ENCODE results near the gene CDC20.

Gene CDC20

DNA sequence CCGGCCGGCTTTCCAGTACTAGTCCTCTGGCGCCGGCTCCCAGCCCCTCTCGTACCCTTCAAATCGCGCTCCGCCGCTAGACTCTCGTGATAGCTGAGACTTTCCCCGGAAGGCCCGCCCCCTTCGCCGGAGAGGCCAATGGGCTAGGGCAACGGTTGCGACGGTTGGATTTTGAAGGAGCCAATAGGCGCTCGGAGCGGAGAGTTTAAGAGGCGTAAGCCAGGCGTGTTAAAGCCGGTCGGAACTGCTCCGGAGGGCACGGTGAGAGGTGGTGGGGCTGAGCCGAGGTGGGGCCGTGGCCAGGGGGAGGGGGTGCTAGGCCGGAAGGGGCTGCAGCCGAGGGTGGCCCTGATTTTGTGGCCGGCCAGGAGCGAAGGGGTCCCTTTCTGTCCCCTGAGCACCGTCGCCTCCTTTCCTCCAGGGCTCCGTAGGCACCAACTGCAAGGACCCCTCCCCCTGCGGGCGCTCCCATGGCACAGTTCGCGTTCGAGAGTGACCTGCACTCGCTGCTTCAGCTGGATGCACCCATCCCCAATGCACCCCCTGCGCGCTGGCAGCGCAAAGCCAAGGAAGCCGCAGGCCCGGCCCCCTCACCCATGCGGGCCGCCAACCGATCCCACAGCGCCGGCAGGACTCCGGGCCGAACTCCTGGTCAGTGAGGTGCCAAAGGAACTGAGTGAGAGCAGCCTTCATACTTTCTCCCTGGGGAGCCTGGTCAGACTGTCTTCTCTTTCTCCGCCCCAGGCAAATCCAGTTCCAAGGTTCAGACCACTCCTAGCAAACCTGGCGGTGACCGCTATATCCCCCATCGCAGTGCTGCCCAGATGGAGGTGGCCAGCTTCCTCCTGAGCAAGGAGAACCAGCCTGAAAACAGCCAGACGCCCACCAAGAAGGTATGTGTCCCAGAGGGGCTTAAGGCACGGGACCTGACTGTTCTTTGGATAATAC is at the start of gene CDC20:
Gene CDC20 (plus strand): TSS at position 236 of the 948 bp plus-strand sequence. CDS start 235 bp downstream, at position 471.
- DNase-seq (ENCODE audit: low read depth in 2 of 3, low spot score in 2 of 3) = peak; percentile 97 to 98 (median 97)

DNA sequence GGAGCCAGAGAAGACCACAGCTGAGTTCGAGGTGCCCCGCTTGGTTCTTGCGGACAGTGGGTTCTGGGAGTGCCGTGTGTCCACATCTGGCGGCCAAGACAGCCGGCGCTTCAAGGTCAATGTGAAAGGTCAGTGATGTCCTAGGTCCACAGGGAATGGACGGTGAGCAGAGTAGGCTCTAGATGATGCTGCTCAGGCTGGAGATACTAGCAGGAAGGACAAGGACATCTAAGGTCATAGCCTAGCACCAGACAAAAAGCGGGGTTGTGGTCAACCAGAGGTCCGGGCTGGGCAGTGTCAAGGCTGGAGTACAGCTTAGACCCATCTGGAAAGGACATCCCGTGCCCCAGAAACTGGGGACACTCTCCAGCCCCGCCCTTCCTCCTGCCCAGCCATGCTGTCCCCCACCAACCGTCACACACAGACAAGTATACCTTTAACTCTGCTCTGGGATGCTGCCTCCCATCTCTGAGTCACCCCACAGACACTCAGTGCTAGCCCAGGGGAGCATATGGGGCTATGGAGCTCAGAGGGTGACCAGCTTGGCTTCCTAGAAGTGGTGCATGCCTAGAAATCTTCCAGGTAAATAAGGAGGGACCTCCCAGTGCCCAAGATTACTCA is 49.3 kb upstream of the CDC20 start:
- no peak for DNase-seq (ENCODE audit: low read depth in 2 of 3, low spot score in 2 of 3)

DNA sequence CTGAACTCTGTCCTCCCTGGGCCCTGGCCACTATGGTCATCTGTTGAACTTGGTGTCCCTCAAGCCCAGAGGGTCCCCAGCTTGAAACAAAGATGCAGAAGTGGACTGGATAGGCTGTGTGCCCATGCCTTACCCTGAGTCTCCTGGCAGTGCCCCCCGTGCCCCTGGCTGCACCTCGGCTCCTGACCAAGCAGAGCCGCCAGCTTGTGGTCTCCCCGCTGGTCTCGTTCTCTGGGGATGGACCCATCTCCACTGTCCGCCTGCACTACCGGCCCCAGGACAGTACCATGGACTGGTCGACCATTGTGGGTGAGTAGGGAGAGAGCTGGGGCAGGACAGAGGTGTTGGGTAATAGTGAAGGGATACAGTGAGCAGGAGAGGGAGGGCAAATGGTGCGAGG is 47.3 kb upstream of the CDC20 start:
- no peak for DNase-seq (ENCODE audit: low read depth in 2 of 3, low spot score in 2 of 3)

DNA sequence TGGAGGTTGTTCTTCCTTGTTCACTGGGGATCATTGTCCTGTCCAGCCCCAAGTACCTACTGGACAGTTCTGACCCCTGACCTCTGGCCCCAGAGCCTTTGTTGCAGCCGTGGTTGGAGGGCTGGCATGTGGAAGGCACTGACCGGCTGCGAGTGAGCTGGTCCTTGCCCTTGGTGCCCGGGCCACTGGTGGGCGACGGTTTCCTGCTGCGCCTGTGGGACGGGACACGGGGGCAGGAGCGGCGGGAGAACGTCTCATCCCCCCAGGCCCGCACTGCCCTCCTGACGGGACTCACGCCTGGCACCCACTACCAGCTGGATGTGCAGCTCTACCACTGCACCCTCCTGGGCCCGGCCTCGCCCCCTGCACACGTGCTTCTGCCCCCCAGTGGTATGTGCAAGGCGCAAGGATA is 46.6 kb upstream of the CDC20 start:
- no peak for DNase-seq (ENCODE audit: low read depth in 2 of 3, low spot score in 2 of 3)

DNA sequence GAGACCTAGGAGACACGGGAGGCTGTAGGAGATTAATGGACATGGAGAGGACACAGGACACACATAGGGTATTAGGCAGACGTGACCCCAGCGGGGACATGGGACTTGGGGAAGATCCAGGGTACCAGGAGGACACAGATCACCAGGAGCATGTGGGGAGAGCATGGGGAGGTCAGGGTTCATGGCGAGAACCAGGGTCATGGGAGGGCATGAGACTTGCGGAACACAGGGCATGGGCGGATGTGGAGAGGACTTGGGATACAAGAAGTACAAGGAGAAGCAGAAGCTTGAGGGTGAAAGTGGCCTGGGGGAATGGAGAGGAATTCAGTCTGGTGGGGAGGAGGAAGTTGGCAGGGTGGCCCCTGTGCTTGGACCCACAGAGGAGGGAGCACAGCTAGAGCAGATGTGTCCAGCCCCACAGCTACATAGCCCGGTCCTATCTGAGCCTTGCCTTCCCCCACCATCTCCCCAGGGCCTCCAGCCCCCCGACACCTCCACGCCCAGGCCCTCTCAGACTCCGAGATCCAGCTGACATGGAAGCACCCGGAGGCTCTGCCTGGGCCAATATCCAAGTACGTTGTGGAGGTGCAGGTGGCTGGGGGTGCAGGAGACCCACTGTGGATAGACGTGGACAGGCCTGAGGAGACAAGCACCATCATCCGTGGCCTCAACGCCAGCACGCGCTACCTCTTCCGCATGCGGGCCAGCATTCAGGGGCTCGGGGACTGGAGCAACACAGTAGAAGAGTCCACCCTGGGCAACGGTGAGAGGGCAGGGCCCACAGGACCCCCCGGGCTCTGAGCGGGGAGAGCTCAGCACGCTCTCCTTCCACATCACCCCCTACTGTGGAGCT is 45.9 kb upstream of the CDC20 start:
- no peak for DNase-seq (ENCODE audit: low read depth in 2 of 3, low spot score in 2 of 3)

DNA sequence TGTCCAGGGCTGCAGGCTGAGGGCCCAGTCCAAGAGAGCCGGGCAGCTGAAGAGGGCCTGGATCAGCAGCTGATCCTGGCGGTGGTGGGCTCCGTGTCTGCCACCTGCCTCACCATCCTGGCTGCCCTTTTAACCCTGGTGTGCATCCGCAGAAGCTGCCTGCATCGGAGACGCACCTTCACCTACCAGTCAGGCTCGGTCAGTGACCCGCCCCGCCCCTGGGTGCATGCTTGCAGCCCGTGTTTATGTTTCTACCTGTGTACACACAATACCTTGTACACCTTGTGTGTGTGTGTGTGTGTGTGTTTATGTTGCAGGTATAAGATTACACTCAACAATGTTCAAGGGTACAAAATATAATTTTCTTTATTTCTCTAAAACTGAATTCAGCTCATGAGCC is 45.0 kb upstream of the CDC20 start:
- no peak for DNase-seq (ENCODE audit: low read depth in 2 of 3, low spot score in 2 of 3)

DNA sequence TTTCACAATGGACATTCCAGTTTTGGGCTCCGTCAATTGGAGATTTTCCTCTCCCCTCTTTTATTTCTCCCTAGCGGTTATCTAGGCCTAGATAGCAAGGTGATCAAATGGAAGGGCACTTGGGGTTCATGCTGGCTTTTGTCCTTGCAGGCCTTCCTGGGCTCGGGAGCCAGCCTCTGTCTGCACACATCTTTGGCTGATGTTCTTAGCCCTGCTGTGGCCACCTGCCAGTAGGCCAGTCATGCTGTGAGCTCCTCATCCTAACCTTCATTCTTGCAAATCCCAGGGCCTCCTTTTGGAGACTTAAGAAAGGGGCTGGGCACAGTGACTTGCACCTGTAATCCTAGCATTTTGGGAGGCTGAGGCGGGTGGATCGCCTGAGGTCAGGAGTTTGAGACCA is 44.5 kb upstream of the CDC20 start:
- DNase-seq (ENCODE audit: low read depth in 2 of 3, low spot score in 2 of 3) = no peak

DNA sequence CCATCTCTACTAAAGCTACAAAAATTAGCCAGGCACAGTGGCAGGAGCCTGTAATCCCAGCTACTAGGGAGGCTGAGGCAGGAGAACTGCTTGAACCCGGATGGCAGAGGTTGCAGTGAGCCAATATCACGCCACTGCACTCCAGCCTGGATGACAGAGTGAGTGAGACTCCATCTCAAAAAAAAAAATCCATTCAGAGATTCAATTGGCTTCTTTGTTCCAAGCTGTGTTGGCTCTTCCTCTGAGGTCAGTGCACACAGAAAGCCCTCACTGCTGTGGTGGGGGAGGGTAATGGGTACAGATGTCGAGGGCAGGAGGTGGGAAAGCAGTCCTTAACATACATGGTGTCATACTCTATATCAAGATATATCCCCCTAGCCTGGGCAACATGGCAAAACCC is 43.3 kb upstream of the CDC20 start:
- DNase-seq (ENCODE audit: low read depth in 2 of 3, low spot score in 2 of 3) = no peak

DNA sequence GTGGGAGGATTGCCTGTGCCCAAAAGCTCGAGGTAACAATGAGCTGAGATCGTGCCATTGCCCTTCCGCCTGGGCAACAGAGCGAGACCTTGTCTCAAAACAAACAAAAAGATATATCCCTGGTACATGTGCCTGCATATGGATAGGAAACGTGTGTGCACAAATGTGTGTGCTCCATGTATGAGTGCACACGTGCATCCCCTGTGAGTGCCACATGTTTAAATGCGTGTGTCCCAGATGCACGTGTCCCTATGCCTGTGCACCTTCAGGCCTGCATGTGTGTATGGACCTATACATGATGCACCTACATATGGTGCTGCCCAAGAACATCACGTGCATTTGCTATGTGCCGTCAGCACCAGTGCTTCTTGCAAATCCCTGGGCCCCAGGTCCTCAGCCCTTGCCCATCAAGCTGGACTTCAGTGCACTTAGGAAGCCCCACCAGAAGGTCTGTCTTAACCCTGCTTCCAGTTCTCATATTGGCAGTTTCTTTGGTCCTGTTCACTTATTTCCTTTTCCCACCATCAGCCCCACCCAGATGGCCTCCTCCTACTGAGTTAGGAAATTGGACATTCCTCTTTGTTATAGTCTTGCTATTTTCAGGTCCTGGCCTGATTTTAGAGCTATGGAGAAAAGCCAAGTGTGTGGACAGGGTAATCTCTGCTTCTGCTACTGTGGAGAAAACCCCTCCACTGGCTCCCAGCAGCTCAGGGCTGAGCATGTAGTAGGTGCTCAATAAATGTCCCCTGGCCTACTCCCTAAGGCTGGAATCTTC is 42.6 kb upstream of the CDC20 start:
- no peak for DNase-seq (ENCODE audit: low read depth in 2 of 3, low spot score in 2 of 3)

DNA sequence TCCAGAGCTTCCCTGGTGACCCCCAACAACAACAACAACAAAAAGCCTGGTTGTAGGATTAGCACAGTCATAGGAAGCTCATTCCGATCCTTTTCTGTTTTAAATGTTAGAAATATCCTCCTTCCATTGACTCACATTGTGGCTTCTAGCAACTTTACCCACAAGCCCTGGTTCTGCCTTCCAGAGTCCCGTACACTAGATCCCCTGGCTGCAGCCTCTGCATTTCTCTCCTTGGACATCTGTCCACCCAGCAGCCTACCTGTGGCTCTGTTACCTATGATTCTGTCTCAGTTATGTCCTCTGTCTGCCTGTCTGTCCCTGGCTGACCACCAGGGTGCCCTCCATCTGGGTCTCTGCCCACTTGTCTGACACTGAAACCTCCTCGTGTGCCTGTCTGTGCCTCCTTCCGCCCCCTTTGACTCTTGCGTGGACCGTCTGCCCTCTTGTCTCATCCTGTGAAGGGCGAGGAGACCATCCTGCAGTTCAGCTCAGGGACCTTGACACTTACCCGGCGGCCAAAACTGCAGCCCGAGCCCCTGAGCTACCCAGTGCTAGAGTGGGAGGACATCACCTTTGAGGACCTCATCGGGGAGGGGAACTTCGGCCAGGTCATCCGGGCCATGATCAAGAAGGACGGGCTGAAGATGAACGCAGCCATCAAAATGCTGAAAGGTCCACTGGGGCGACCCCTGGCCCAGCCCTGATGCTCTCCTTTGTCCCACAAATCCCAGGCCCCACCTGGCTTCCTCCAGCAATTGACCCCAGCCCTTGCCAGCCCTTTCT is 41.9 kb upstream of the CDC20 start:
- no peak for DNase-seq (ENCODE audit: low read depth in 2 of 3, low spot score in 2 of 3)

DNA sequence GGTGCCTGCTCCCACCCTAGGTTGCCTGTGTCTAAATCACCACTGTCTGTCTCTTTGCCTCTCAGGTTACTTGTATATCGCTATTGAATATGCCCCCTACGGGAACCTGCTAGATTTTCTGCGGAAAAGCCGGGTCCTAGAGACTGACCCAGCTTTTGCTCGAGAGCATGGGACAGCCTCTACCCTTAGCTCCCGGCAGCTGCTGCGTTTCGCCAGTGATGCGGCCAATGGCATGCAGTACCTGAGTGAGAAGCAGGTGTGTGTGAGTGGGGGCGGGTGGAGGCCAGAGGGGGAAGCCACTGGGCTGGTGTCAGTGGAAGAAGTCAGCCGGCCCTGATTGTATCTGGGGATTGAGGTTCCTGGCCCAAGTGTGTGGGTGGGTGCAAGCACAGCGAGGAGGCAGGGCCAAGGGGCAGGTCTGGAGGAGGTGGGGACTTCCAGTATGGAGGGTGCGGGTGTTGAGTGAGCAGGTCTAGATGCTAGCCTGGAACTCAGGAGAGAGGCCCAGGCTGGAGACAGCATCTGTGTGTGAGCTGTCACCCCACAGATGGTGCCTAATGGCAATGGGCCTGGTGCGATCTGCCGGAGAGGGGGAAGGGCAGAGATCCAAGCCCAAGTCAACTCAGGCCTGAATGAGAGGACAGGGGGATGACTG is 40.8 kb upstream of the CDC20 start:
- DNase-seq (ENCODE audit: low read depth in 2 of 3, low spot score in 2 of 3) = no peak

DNA sequence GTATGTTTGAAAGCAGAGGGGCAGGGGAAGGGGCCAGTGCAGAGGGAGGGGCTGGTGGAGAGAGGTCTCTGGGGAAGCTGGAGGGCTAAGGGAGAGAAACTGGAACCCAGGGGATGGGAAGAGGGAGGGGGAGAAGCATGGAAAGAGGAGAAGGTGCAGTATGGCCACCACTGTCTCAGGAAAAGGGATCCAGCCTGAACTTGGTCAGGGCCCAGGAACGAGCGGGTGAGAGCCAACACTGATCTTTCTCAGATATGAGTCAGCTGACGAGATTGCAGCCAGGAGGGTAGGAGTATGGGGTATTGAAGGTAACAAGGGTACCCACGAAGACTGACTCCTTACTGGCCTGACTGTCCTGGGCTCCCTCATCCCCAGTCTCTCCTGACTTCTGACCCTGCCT is 40.0 kb upstream of the CDC20 start:
- DNase-seq (ENCODE audit: low read depth in 2 of 3, low spot score in 2 of 3) = no peak

DNA sequence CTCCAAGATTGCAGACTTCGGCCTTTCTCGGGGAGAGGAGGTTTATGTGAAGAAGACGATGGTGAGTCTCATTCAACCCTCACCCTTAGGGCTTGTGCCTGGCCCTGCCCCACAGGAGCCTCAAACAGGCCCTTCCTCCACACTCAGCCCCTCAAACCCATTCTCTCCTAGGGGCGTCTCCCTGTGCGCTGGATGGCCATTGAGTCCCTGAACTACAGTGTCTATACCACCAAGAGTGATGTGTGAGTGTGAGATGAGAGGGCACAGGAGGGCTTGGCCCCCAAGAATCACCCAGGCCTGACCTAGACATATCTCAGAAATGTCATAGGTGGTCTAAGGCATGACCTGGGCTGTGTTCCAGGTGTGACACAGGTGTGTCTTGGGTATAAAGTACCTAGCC is 39.5 kb upstream of the CDC20 start:
- DNase-seq (ENCODE audit: low read depth in 2 of 3, low spot score in 2 of 3) = no peak

DNA sequence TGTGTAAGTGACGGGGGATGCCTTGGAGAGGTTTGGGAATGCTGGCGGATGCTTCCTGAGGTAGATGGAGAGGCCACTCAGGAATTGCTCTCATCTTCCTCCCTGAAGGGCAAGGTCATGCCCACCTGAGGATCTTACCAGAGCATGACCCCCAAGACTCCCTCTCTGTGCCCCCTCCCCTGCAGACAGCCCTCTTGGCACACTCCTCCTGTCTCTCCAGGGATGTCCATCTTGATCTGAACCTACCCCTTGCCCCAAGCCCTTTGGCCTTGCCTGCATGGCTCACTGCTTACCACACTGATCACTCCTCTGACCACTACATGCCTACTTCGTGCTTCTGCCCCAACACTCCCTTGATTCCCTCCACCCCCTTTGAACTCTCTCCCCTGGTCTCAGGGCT is 39.0 kb upstream of the CDC20 start:
- no peak for DNase-seq (ENCODE audit: low read depth in 2 of 3, low spot score in 2 of 3)

DNA sequence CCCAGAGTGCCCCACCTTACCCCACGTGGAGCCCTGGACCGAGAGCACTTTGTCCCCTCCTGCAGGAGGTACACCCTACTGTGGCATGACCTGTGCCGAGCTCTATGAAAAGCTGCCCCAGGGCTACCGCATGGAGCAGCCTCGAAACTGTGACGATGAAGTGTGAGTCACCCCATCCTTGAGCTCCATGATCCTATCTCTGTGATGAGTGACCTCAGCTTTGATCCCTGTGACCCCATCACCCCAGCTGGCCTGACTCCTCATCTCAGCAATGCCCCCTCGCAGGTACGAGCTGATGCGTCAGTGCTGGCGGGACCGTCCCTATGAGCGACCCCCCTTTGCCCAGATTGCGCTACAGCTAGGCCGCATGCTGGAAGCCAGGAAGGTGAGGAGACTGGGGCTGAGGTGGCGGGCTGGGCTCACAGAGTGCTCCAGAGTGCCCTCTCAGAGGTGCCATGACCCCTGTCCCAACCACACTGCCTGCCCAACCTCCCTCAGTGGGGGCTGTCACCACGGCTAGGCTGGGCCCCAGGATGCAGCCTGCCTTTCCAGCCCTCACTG is 37.4 kb upstream of the CDC20 start:
- no peak for DNase-seq (ENCODE audit: low read depth in 2 of 3, low spot score in 2 of 3)

DNA sequence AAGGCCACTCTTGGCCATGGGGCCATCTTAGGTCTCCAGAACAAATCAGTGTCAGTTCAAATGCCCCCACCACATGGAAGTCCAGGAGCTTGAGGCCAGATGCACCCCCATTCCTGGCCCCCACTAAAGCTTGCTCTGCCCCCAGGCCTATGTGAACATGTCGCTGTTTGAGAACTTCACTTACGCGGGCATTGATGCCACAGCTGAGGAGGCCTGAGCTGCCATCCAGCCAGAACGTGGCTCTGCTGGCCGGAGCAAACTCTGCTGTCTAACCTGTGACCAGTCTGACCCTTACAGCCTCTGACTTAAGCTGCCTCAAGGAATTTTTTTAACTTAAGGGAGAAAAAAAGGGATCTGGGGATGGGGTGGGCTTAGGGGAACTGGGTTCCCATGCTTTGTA is 36.3 kb upstream of the CDC20 start:
- DNase-seq (ENCODE audit: low read depth in 2 of 3, low spot score in 2 of 3) = no peak

DNA sequence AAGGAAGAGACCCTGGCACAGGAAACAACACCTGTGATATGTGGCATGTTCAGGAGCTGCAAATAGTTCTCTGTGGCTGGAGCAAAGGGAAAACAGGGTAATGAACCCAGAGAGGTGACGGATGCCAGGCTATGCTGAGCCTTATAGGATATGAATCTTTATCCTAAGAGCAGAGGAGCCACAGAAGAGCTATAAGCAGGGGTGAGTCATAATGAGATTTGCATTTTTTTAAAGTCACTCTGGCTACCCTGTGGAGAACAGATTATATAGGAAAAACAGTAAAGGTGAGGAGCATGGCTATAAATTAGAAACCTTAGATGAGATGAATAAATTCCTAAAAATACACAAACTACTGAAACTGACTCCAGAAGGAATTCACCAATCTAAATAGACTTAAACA is 34.0 kb upstream of the CDC20 start:
- no peak for DNase-seq (ENCODE audit: low read depth in 2 of 3, low spot score in 2 of 3)

DNA sequence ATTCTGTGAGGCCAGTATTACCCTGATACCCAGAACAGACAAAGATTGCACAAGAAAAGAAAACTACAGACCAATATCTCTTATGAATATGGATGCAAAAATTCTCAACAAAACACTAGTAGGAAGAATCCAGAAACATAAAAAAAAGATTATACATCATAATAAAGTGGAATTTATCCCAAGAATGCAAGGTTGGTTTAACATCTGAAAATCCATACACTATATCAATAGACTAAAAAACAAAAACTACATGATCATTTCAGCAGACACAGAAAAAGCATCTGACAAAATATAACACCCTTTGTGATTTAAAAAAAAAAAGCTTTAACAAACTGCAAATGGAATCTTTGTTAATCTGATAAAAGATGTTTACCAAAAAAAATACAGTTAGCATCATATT is 33.4 kb upstream of the CDC20 start:
- no peak for DNase-seq (ENCODE audit: low read depth in 2 of 3, low spot score in 2 of 3)

DNA sequence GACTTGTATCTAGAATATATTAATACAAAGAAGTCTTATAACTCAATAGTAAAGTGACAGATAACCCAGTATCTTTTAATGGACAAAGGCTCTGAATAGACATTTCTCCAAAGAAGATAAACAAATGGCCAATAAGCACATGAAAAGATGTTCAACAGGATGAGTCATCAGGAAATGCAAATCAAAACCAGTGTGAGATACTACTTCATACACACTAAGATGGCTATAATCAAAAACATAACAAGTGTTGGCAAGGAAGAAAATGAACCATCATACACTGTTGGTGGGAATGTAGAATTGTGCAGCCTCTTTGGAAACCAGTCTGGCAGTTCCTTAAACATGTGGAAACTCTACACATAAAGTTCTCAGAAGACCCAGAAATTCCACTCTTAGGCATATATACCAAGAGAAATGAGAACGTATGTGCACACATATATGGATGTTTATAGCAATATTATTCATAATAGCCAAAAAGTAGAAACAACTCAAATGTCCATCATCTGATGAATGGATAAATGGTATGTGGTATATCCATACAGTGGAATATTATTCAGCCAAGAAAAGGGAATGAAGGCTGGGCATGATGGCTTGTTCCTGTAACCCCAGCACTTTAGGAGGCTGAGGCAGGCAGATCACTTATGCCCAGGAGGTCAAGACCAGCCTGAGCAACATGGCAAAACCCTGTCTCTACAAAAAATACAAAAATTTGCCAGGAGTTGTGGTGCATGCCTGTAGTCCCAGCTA is 31.1 kb upstream of the CDC20 start:
- no peak for DNase-seq (ENCODE audit: low read depth in 2 of 3, low spot score in 2 of 3)
